GM18498 (cell line): ENCODE results near the gene QRICH2.
"Not testable (repeated sequence)": the region's sequence is repeated elsewhere in the genome, so short reads cannot be mapped to it uniquely, and the experiment has no call there.

Experiments used
- ATAC-seq: cut with Tn5 transposase; IDR thresholded peaks from one replicate; pipeline ENCODE4 v1.9.1; 2021; ENCODE audit warnings: mild to moderate bottlenecking, moderate library complexity; ENCODE audit not compliant: unreplicated experiment

QRICH2 gene, protein sequence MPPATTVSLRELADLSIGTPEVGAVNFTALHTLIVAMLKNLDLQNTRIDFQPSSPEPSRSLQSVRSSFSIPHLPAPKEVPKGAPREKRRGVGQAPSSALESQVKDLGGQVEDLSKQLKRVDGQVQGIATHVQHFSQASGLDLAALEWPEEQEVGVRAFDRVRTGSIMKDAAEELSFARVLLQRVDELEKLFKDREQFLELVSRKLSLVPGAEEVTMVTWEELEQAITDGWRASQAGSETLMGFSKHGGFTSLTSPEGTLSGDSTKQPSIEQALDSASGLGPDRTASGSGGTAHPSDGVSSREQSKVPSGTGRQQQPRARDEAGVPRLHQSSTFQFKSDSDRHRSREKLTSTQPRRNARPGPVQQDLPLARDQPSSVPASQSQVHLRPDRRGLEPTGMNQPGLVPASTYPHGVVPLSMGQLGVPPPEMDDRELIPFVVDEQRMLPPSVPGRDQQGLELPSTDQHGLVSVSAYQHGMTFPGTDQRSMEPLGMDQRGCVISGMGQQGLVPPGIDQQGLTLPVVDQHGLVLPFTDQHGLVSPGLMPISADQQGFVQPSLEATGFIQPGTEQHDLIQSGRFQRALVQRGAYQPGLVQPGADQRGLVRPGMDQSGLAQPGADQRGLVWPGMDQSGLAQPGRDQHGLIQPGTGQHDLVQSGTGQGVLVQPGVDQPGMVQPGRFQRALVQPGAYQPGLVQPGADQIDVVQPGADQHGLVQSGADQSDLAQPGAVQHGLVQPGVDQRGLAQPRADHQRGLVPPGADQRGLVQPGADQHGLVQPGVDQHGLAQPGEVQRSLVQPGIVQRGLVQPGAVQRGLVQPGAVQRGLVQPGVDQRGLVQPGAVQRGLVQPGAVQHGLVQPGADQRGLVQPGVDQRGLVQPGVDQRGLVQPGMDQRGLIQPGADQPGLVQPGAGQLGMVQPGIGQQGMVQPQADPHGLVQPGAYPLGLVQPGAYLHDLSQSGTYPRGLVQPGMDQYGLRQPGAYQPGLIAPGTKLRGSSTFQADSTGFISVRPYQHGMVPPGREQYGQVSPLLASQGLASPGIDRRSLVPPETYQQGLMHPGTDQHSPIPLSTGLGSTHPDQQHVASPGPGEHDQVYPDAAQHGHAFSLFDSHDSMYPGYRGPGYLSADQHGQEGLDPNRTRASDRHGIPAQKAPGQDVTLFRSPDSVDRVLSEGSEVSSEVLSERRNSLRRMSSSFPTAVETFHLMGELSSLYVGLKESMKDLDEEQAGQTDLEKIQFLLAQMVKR (N-terminal part only)

DNA sequence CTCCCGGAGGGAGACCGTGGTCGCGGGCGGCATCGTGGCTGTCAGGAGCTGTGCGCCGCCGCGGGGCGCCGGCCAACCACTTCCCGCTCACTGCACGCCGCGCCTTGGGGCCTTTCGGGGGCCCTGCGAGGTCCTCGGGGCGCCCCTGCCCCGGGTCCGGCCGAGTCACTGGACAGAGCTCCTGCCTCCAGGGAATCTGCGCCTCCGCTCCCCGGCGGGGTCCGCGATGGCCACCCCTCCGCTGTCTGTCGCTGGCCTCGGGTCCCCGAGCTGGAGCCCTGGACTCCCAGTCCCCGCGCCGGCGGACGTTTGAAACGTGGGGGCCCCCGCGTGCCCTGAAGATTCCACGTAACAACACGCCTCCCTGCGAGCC lies at the start of gene QRICH2:
Gene QRICH2 (minus strand): TSS at position 311 of the 373 bp plus-strand sequence. CDS start 278 bp downstream, at position 33.
- no peak for ATAC-seq

GRCh38 chr17:76357597-76358158 lies 49.6 kb upstream of the QRICH2 start:
- ATAC-seq, result no peak

GRCh38 chr17:76356803-76357456 lies 48.9 kb upstream of the QRICH2 start:
- no peak for ATAC-seq

- no peak for ATAC-seq
These were observed 46.8 kb upstream of the QRICH2 start for GRCh38 chr17:76354747-76355310.

DNA sequence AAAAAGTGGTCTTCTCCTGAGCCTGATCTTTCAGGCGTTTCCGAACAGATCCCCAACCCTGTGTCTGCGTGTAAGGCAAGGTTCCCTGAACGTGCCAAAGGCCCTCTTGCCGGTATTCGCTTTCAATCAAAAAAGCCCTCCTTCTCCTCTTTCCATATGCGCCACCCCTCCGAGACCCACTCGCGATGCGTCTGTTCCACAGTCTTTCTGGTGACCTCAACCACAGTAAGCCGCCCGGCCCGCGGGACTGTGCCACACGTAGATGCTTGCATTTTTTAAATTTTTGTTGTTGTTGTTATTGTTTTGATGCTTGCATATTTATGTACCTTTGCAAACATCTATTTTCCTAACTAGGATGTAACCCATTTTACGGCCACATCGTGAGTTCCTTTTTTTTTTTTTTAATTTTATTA lies 46.2 kb upstream of the QRICH2 start:
- ATAC-seq, result no peak

- peak; percentile 89 for ATAC-seq
These were observed 45.7 kb upstream of the QRICH2 start, which contains the start of gene PRPSAP1 for GRCh38 chr17:76353599-76354316. Gene PRPSAP1 (minus strand): TSS chr17:76353916. CDS start chr17:76353703, 213 bp downstream.

- ATAC-seq, result peak; percentile 5
These were observed 45.0 kb upstream of the QRICH2 start for GRCh38 chr17:76353004-76353598.

- no peak for ATAC-seq
These were observed 43.5 kb upstream of the QRICH2 start for GRCh38 chr17:76351526-76352071.

DNA sequence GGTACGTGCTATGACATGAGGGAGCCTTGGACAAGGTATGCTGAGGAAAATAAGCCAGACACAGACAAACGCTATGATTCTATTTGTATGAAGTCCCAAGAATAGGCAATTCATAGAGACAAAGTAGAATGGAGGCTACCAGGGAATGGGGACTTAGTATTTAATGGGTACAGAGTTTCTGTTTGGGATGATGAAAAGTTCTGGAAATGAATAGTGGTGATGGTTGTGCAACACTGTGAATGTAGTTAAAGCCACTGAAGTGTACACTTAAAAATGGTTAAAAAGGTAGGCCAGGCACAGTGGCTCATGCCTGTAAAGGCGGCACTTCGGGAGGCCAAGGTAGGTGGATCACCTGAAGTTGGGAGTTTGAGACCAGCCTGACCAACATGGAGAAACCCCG lies 42.4 kb upstream of the QRICH2 start:
- ATAC-seq, result no peak

- not testable (repeated sequence) for ATAC-seq
These were observed 38.9 kb upstream of the QRICH2 start for GRCh38 chr17:76346936-76347335.

DNA sequence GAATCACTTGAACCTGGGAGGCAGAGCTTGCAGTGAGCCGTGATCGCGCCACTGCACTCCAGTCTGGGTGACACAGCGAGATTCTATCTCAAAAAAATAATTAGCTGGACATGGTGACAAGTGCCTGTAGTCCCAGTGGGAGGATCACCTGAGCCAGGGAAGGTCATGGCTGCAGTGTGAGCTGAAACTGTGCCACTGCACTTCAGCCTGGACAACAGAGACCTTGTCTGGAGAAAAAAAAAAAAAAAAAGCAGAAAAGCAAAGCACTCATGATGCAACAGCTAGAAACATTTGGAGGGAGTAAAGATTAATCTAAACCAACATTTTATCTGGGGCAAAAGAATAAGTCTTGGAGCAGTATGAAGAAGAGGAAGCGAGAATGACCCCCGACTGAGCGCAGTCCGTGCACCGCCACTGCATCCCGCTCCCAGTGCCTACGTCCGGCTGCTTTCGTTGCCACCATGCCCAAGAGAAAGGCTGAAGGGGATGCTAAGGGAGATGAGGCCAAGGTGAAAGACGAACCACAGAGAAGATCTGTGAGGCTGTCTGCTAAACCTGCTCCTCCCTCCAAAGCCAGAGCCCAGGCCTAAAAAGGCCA lies 37.4 kb upstream of the QRICH2 start:
- ATAC-seq, result no peak

DNA sequence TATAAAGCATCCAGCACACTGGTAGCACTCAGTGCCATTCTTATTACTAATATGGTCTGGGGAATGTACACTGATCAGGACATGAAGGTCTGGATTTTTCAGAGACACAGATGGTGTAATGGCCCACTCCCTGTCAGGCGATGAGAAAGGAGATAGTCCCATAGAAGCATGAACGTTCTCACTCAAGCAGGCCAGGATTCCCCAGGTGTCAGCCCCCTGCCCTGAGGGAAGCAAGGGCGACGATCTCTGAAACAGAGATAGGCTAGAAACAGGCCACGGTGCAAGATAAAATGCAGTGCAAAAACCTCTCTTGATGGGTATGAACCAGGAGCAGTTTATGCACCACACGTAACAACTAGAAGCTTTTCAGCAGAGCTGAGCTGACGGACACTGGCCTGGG lies 35.0 kb upstream of the QRICH2 start:
- no peak for ATAC-seq

DNA sequence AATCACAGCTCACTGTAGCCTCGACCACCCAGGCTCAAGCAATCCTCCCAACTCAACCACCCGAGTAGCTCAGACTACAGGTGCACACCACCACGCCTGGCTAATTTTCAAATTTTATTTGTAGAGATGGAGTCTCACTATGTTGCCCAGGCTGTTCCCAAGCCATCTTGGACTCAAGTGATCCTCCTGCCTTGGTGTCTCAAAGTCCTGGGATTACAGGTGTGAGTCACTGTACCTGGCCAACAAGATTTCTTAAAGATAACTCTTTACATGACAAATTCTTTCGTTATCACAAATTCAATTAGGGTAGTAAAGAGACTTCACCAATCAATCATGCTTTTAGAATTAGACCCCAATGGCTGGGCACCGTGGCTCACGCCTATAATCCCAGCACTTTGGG lies 33.2 kb upstream of the QRICH2 start:
- ATAC-seq, result no peak

- ATAC-seq, result no peak
These were observed 29.3 kb upstream of the QRICH2 start for GRCh38 chr17:76337413-76337777.

DNA sequence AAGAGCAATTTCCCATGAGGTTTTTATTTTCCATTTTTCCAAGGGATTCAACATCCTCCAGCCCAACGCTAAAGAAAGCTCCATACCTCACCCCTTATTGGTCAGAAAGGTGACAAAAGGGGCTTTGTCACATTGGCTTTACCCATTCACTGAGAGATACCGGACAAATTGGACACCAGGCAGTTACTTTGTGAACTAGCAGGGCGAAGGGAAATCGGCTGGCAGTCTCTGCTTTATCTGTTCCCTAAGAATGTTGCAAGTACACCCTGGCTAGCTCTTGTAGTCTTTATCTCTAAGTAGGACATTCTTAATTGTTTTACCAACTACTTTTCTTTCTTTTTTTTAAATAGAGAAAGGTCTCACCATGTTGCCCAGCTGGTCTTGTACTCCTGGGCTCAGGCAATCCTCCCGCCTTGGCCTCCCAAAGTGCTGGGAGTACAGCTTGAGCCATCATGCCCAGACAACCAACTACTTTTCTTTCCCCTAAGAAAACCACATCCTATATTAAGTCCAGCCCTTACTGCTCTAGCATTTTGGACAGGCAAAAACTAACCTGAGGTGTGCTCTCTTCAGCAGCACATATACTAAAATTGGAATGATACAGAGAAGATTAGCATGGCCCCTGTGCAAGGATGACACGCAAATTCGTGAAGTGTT lies 28.8 kb upstream of the QRICH2 start:
- no peak for ATAC-seq

DNA sequence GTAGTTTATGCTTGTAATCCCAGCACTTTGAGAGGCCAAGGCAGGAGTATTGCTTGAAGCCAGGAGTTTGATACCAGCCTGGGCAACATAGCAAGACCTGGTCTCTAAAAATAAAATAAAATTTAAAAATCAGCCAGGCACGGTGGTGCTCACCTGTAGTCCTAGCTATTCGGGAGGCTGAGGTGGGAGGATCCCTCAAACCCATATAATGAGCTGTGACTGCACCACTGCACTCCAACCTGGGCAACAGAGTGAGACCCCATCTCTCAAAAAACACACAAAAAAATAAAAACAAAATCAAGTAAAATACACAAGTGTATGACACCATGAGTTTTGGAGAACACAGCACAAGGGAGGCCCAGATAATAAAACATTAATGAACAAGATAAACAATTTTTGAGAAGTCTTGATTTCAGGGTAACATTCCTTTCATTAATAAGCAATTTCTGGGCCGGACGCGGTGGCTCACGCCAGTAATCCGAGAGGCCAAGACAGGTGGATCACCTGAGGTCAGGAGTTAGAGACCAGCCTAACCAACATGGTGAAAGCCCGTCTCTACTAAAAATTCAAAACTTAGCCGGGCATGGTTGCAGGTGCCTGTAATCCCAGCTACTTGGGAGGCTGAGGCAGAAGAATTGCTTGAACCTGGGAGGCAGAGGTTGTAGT lies 27.8 kb upstream of the QRICH2 start:
- no peak for ATAC-seq
